Right cardiac atrium (tissue), 5 donors: ENCODE results near the gene KITLG. TPM values are rescaled to one million over a fixed set of nuclear protein-coding genes. Genes with fewer than 3 reads are reported as not detected.
A peak's percentile ranks its signal among the peaks of the same experiment; 100 is the strongest.
"Not testable (repeated sequence)": the region's sequence is repeated elsewhere in the genome, so short reads cannot be mapped to it uniquely, and the experiment has no call there.

Experiments
- ATAC-seq, 2 donors: fragments of 200-7000 bp; cut with Tn5 transposase; one replicate each; pipeline versions ENCODE4 v1.8.0 to v1.9.1; 2020; ENCODE audit warnings: moderate library complexity in 2 of 2, mild to moderate bottlenecking in 1 of 2
- DNase-seq, 3 donors: peaks; one replicate each; pipeline ENCODE4 v3.0.0-alpha.2; 2020
- H3K27ac ChIP-seq: one replicate; pipeline ENCODE4 v1.5.1; 2013; ENCODE audit warnings: mild to moderate bottlenecking, low read length, control low read depth, moderate library complexity
- H3K27me3 ChIP-seq: one replicate; pipeline ENCODE4 v1.6.1; 2013; ENCODE audit not compliant: control insufficient read depth, insufficient read depth
- H3K4me1 ChIP-seq: one replicate; pipeline ENCODE4 v1.6.1; 2013; ENCODE audit warnings: low read length; ENCODE audit not compliant: control insufficient read depth, insufficient read depth
- H3K4me3 ChIP-seq: one replicate; pipeline ENCODE4 v1.5.1; 2013; ENCODE audit warnings: low read length, control low read depth
- H3K9me3 ChIP-seq: one replicate; pipeline ENCODE4 v1.6.1; 2013; ENCODE audit warnings: low read length; ENCODE audit not compliant: control insufficient read depth
- WGBS: extraction: QIAGEN DNeasy Blood & Tissue Kit; methylation state at CpG from one replicate; pipeline ENCODE4 v1.1.7; 2013; 5-methylcytosine and 5-hydroxymethylcytosine counted together
- intact Hi-C, 4 donors: fragments of 100-400 bp; cut with DNase I; formaldehyde crosslinking; loops; one replicate each; pipeline versions ENCODE4 v1.11.0 to v1.14.0; 2022 to 2023
- polyA plus RNA-seq: library from polyadenylated mRNA; stranded (reverse); fragments of 200-250 nt; gene quantifications from one replicate; pipeline ENCODE4 v1.2.3, GENCODE V29; 2013
- total RNA-seq, 4 donors: library from RNA; stranded (reverse); fragmentation: NEBNext Ultra II Directional; extraction: Animal tissue kit (Norgen Biotek cat#: 25700); gene quantifications; one replicate each; pipeline ENCODE4 v1.2.1, GENCODE V29; 2021
- donor health status: healthy with polysubstance abuse.
- donor health status: DM: no; HTN: yes; CAD: no.
- donor health status: DM: no; HTN: no; CAD: no.
- donor health status: DM: no; HTN: yes; CAD: no; lungs with severe emphysema.
- donor health status: DM: yes; HTN: yes; CAD: no.

KITLG gene
- total and polyA plus RNA-seq, 5 donors: 3.3 to 8.0 (median 7.3) TPM

DNA sequence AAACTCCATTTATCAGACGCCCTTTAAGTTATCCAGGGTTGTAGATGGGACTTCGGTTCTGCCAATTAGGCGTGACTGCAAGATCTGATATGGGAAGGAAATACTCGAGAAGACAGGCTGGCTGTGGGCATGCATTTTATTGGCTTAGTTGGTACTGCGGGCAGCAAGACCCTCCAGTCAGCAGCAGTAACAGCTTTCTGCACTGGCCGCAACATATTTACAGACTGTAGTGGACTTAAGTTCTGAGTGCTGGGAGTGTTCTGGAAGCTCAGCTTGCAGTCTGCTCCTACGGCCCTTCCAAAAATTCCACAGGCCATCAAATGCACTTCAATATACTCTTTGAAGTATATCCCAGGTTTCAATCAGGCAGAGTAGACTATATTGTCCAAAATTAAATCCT is 21.1 kb downstream of the KITLG start:
- no peak for DNase-seq
- Histone ChIP-seq H3K9me3 (no peaks in the 10 kb centered on the region), H3K27me3 (no peaks in the 10 kb centered on the region), H3K27ac (no peak overlapping the region), H3K4me1 (peaks cover 1% of the 10 kb centered on the region), H3K4me3 (no peak overlapping the region)
- WGBS: 74% methylated on average over 7 of the region's 7 CpGs
- ATAC-seq: no peak
- intact Hi-C loops: no loop called here

DNA sequence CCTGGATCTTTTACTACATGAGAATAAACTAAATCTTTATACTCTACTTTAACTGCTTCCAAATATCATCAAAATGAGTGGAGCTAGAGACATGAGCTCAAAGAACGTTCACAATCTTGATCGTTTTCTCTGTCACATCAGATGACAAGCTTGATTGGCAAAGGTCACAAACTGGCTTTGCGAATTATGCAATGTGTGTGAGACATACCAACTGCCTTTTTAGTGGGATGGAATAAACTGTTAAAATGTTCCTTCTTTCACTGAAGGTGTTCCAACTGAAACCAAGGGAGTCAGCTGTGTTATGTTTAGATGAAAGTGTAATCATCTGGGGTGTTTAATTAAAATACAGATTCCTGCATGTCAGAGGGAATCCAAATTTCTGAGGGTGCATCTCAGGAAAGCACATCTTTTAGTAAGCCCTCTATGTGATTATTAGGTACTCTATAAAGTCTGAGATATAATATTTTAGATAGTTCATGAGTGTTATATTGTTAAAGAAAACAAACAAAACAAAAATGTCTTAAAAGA is 21.9 kb downstream of the KITLG start:
- H3K27me3 ChIP-seq: no peaks in the 10 kb centered on the region
- H3K27ac ChIP-seq: no peak overlapping the region
- peaks cover 1% of the 10 kb centered on the region for H3K4me1 ChIP-seq
- 82% methylated on average over 3 of the region's 3 CpGs for WGBS
- intact Hi-C loops: no loop called here
- no peak overlapping the region for H3K4me3 ChIP-seq
- H3K9me3 ChIP-seq: no peaks in the 10 kb centered on the region
- ATAC-seq: no peak
- no peak for DNase-seq

- H3K4me1 ChIP-seq: peaks cover 1% of the 10 kb centered on the region
- DNase-seq (no peak), ATAC-seq (no peak)
- intact Hi-C loops: no loop called here
- no peaks in the 10 kb centered on the region for H3K27me3 ChIP-seq
- WGBS: 58% methylated on average over 2 of the region's 2 CpGs
- no peak overlapping the region for H3K27ac ChIP-seq
- H3K9me3 ChIP-seq: no peaks in the 10 kb centered on the region
- H3K4me3 ChIP-seq: no peak overlapping the region
These were observed 24.0 kb downstream of the KITLG start for GRCh38 chr12:88556213-88556774.

- no peak for DNase-seq
- H3K4me3 ChIP-seq: no peak overlapping the region
- peaks cover 1% of the 10 kb centered on the region for H3K4me1 ChIP-seq
- no peaks in the 10 kb centered on the region for H3K27me3 ChIP-seq
- peak; percentile 76 to 84 for ATAC-seq
- intact Hi-C loops: no loop called here
- H3K9me3 ChIP-seq: no peaks in the 10 kb centered on the region
- WGBS: 15% methylated on average over 3 of the region's 3 CpGs
- H3K27ac ChIP-seq: peak overlapping the region; percentile 58
These were observed 26.2 kb downstream of the KITLG start for GRCh38 chr12:88553941-88554658.

DNA sequence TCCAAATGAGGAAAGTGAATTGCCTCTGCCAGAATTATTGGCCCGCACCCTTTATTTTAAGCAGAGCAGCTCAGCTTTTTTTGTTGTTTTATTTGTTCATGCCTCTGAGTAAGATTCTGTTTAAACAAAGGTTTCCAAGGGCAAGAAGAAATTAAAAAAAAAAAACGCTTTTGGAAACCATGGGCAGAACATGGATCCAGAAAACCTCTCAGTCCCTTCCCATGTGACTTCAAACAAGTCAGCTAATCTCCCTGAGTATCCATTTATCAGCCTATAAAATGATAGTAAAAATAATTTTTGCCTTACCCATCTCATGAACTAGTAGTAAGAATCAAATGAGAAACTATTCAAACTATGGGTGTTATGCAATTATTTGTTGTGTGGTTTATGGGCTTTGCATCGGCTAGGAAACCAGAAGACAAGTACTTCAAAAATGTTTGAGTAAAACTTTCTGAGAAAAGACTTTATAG is 27.6 kb downstream of the KITLG start:
- no peak overlapping the region for H3K27ac ChIP-seq
- no peaks in the 10 kb centered on the region for H3K9me3 ChIP-seq
- no peaks in the 10 kb centered on the region for H3K27me3 ChIP-seq
- H3K4me1 ChIP-seq: peaks cover 3% of the 10 kb centered on the region
- DNase-seq (no peak), ATAC-seq (no peak)
- intact Hi-C loops: no loop called here
- H3K4me3 ChIP-seq: no peak overlapping the region
- WGBS: 39% methylated on average over 3 of the region's 3 CpGs

GRCh38 chr12:88549929-88550328 is 30.3 kb downstream of the KITLG start:
- Histone ChIP-seq H3K4me1 (peaks cover 5% of the 10 kb centered on the region), H3K9me3 (no peaks in the 10 kb centered on the region), H3K4me3 (no peak overlapping the region), H3K27ac (no peak overlapping the region), H3K27me3 (no peaks in the 10 kb centered on the region)
- intact Hi-C loops: no loop called here
- no peak for ATAC-seq
- WGBS: 0% methylated on average over 1 of the region's 1 CpG
- no peak for DNase-seq

DNA sequence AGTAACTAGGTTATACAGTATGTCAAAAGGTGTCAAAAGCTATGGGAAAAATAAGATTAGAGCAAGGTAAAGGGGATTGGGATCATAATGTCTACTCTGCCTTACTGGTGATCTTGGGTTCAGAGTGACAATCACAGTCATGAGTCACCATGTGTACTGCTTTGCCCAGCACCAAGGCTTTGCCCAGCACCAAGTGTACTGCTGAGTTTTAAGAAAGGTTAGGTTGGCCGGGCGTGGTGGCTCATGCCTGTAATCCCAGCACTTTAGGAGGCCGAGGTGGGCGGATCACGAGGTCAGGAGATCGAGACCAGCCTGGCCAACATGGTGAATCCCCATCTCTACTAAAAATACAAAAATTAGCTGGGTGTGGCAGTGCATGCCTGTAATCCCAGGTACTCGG is 32.3 kb downstream of the KITLG start:
- H3K4me1 ChIP-seq, H3K27me3 ChIP-seq, intact Hi-C loops, DNase-seq, H3K9me3 ChIP-seq, ATAC-seq, H3K27ac ChIP-seq, H3K4me3 ChIP-seq: not testable (repeated sequence)
- 98% methylated on average over 7 of the region's 7 CpGs for WGBS

GRCh38 chr12:88546853-88547252 is 33.4 kb downstream of the KITLG start:
- intact Hi-C loops: no loop called here
- ATAC-seq (no peak), DNase-seq (no peak)
- H3K9me3 ChIP-seq: no peaks in the 10 kb centered on the region
- WGBS: 32% methylated on average over 2 of the region's 2 CpGs
- no peak overlapping the region for H3K27ac ChIP-seq
- no peak overlapping the region for H3K4me3 ChIP-seq
- H3K4me1 ChIP-seq: peaks cover 5% of the 10 kb centered on the region
- no peaks in the 10 kb centered on the region for H3K27me3 ChIP-seq

GRCh38 chr12:88546226-88546625 is 34.0 kb downstream of the KITLG start:
- Histone ChIP-seq H3K9me3 (no peaks in the 10 kb centered on the region), H3K4me3 (no peak overlapping the region), H3K4me1 (peaks cover 5% of the 10 kb centered on the region), H3K27me3 (no peaks in the 10 kb centered on the region), H3K27ac (no peak overlapping the region)
- no peak for DNase-seq
- ATAC-seq: no peak
- 77% methylated on average over 2 of the region's 2 CpGs for WGBS
- intact Hi-C loops: no loop called here

DNA sequence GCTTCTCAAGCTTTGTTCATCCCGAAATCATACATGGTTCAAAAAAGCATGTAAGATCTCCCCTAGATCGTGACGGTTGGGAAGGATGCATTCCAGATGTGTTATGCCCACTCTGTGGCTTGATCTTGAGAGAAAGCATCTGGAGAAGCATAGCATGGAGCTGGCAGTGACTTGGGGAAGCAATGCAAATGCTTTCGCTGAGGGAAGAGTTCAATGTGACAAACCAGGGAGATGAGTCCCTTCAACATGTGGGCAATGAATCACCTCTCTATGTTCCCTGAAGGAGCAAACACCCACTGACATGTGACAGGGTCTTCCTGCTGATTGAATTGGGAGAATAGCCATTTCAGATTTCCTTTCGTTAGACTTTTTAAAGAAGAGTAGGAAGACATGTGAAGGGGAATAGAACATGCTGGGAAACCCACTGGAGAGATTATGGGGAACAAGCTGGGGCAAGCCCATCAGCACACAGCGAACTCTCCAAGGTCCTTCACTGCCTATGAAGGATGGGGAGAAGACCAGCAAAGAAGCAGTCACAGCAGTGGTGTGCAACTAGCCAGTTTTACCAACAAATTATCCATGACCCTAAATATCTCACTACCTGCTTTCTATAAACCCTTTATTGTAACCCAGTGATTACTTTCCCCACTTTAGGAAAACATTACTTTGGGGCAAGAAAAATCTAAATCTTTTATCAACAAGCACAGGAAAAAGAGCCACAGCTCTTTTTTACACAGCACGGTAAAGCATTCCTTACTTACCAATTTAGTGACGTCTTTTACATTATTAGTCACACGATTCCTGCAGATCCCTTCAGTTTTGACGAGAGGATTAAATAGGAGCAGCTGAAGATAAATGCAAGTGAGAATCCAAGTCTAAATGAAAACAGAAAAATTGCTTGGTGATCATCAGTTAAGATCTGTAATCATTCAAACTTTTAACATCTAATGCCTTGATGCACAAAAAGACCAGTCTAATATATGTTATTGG is 35.0 kb downstream of the KITLG start:
- Histone ChIP-seq H3K27ac (no peak overlapping the region), H3K4me3 (no peak overlapping the region), H3K4me1 (peaks cover 5% of the 10 kb centered on the region)

GRCh38 chr12:88539893-88540292 is 40.4 kb downstream of the KITLG start:
- Histone ChIP-seq H3K27ac (no peak overlapping the region), H3K9me3 (no peaks in the 10 kb centered on the region), H3K4me3 (no peak overlapping the region), H3K4me1 (no peaks in the 10 kb centered on the region), H3K27me3 (no peaks in the 10 kb centered on the region)
- DNase-seq: no peak
- WGBS: 0% methylated on average over 1 of the region's 1 CpG
- no peak for ATAC-seq
- intact Hi-C loops: no loop called here

More for the DNA sequence above, 35.0 kb downstream of the KITLG start:
- no peaks in the 10 kb centered on the region for H3K27me3 ChIP-seq
- WGBS: 80% methylated on average over 10 of the region's 10 CpGs
- intact Hi-C loops: no loop called here
- no peak for DNase-seq
- H3K9me3 ChIP-seq: no peaks in the 10 kb centered on the region
- no peak for ATAC-seq
